ENCODE measurements around the gene KRT77.
"Not testable (repeated sequence)": the region's sequence is repeated elsewhere in the genome, so short reads cannot be mapped to it uniquely, and the experiment has no call there.

KRT77 gene

DNA sequence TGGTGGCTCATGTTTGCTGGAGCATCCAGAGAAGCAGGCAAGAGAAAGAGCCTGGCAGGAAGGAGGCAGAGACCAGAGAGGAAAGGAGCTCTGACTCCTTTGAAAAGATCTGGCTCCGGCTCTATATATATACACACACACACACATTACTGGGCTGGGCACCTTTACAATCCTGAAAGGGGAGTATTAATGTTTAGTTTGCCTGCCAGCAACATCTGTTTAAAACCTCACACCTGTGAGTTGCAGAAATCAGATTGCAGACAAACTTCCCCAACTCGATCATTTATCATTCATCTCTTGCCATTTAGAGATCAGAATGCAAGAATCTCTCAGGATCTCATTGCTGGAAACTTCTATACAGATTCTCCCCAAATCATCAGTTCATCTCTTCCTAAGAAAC lies at the start of gene KRT77:
KRT77 (minus strand) TSS at position 101 of the 400 bp plus-strand sequence; CDS start at position 11, 90 bp downstream.
- DNase-seq (ENCODE audit: low spot score): no peak

DNA sequence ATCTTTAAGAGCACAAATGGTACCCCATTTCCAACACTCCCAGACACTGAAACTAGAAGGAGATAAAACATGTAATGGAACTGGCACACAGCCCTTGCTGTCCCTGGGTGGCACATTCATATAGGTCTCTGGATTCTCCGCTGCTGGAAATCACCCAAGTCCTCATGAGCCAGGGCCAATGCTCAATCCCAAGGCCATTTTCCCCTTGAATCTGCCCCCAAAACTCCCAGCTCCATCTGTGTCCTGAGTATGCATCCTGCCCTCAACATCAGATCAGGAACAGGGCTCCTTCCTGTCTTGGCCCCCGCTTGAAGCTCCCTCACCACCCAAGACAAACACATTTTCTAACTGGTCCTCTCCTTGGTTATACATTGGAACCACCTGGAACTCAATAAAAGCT lies 49.2 kb upstream of the KRT77 start:
- DNase-seq (ENCODE audit: low spot score): no peak

DNA sequence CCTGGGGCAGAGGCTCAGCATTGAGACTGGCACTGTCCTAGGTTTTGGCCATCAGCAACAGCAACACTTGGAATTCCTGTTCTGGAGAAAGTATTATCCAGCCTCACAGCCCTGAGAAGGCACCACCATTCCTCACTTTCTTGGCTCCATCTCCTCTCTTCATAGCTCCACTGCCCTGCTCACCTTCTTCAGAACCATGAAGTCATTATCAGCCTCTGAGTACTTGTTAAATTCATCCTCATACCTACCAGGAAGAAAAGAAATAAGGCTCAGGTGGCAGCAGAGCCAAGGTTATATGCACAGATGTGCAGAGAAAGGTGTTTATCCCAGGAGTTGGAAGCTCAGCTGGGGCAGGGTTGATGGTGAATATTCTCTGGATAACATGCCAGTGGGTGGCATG lies 48.5 kb upstream of the KRT77 start:
- no peak for DNase-seq (ENCODE audit: low spot score)

DNA sequence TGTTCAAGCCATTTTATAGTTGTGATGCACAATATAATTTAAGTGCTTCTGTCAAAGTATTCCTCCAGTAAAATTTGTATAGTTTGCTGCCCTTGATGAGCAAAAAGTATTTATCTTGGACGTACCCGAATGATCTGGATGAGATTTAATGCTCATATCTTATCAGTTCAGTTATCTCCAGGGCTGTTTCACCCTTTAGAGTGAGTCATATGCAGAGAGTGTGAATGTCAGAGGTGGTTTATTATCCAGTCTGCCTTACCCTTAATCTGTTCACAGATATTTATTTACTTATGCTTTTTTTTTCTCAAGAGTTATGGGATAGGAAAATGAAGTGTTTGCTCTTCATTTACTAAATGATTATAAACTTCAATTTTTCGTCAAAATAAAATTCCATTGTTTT lies 47.2 kb upstream of the KRT77 start:
- not testable (repeated sequence) for DNase-seq (ENCODE audit: low spot score)

DNA sequence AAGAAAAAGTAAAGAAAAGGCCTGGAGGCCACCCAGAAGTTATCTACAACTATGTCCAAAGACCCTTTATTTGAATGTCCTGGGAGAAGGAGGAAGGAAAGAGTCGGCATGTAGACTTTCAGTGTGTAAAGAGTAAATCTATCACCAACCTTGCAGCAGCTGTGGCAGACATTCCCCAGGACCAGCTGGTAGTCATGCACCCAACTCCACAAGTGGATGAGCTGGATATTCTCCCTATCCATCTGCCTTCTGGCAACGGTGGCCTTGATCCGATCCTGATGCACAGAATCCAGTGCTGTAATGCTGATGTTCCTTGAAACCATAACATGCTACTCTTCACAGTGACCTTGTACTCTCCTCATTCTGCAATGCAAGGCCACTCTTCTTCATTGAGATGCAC lies 46.5 kb upstream of the KRT77 start:
- DNase-seq (ENCODE audit: low spot score): no peak

DNA sequence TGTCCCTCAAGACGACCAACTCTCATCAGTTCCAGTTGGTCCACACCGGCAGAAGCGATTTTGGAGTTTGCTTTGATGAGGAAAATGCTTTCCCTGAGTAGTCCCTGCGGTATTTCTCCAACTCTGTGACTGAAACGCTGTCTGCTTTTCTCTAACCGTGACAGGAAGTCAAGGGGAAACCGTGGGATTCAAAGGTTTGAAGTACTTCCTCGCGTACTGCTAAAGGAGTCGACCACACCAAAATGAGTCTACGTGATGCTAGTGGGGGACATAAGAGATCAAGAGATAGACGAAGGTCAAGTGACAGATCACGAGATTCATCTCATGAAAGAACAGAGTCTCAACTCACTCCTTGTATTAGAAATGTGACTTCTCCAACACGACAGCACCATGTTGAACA lies 45.3 kb upstream of the KRT77 start:
- no peak for DNase-seq (ENCODE audit: low spot score)

DNA sequence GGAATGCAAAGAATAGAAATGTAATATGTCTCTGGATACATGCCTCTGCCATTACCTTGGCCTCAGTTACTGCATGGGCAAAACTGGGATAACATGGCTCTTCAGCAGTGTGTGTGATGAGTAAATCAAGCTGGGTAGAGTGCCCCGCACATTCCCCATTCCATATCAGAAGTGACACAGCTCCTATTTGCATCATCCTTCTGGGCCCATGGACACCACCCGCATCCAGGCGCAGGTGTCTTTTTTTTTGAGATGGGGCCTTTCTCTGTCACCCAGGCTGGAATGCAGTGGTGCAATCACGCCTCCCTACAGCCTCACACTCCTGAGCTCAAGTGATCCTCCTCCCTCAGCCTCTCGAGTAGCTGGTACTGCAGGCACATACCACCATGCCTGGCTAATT lies 42.2 kb upstream of the KRT77 start:
- DNase-seq (ENCODE audit: low spot score): no peak

DNA sequence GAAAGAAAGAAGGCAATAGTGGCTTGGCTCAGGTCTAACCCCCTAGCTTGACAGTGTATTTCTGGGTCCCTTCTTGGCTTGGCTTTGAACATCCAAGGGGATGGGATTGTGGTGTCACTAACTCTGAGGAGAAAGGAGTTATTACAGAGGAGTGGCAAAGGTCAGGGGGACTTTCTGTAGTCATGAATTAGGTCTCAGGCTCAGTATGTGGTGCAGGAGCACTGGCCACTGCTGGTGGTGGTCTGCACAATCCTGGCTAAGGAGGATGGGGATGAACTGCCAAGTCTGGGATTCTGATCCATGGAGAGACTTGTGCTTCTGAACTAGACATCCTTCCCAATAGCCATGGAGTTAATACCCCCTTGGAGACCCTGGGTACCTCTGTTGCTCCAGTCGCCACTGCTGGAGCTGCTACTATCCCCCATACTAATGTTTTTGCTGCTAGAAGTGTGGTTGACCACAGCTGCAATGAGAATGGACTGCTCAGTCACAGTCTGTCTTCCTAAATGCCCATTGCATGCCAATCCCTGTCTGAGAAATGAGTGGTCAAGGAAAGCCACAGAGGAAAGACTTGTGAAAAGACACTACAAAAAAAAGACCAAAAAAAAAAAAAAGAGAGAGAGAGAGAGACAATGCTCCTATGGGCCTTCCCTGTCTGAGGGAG lies 41.3 kb upstream of the KRT77 start:
- DNase-seq (ENCODE audit: low spot score): no peak

DNA sequence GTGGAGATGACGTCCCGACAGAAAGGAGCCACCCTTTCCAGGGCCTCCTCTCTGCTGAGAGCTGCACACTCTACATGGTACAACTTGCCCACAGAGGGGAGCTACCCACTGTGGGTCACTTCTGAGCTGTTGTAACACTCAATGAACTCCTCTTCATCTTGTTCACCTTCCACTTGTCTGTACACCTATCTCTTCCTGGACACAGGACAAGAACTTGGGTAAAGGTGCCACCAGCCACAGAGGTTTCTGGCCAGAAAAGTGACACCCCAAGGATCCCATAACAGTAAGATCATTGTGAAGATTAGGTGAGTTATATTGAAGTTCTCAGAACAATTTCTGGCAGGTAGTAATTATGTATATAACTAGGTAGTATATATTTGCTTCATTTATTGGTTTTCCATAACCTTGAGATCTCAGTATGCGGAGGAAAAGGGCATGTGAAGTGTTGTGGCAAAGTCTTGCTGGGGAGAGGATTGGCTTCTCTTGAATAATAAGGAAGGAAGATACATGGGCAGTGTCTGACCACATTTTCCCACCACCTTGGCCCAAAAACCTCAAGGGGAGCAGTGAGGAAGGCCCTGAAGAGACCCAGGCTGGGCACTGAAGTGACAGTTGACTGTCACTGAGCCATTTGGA lies 39.6 kb upstream of the KRT77 start:
- DNase-seq (ENCODE audit: low spot score): no peak

DNA sequence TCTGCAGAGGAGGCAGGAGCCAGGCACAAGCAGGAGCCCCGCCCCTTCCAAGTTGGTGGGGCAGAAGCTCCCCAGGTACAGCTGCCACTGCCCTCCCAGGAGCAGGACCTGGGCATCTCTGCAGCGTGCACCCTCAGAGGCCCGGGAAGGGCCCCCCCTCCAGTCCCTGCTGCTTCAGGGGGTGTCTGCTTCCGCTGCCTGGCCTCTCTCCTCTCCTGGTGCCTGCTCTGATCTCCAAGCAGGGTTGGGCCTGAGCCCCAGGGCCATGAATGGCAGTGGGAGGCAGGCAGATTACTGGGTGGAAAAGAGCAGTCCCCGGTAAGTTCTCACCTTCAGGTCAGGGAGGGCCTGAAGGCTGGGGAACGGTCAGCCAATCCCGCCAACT lies 38.9 kb upstream of the KRT77 start:
- DNase-seq (ENCODE audit: low spot score): no peak

DNA sequence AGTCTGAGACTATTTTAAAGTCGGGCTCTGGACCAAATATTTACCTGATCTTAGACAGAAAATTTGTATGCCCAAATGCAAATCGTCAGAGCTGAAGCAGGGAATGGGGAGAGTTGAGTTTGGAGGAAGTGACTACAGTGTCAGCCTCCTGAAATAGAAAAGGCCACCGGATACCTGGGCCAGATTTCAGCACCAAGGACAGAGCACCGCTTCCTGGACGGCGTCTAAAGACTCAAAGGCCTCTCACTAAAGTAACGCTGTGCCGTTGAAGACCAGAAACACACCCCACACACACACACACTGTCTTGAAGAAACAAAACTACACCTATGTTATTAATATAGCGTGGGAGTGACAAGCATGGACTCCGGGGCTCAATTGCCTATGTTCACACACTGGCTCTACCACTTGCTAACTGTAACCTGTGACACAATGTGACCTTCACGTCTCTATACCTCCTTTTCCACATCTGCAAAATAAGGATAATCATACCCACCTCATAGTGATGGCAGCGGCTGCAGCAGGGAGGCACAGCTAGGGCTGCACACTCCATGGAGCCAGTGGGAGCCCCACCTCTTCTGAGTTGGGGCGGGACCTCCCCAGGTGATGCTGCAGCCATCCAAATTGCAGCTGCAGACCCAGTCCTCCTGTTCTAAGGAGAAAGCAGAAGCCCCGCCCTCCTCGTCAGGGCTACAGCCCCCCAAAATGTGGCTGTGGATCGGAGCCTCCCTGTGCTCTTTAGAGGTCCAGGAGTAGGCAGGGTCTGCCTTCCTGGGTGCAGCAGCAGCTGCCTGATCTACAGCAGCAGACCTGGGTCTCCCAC lies 38.3 kb upstream of the KRT77 start:
- peak; percentile 29 for DNase-seq (ENCODE audit: low spot score)

DNA sequence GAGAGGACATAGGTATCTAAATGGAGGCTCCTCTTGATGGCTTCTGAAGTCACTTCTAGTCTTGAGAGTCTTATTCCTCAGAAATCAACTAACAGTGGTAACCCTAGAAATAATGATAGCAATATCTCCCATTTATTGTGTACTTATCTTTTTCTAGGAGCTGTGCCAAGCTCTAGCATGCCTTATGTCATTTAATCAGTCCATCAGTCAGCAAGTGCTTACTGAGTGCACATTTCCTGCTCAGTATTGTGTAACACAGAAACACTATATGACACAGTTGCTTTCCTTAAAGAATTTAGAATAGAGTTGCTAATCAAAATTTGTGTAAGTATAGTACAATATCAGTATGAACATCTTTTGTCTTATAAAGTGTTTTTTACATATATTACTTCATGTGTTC lies 37.3 kb upstream of the KRT77 start:
- DNase-seq (ENCODE audit: low spot score): no peak

DNA sequence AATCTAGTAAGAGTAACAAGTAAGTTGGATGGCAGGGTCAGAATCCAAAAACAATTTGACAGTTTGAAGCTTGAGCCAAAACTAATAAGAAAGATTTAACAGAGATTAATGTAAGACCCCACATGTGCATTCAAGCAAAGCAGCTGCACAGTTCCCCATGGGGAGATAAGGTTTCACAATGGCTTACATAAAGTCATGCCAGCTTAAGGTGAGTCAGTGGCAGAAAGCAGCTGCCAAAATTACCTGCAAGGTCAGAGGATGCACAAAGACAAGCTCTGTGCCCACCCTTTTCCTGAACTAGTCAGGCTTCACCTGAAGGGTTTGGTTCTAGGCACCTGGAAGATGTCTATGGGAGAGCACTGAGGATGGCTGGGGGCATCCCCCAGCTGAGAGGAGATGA lies 36.6 kb upstream of the KRT77 start:
- no peak for DNase-seq (ENCODE audit: low spot score)

DNA sequence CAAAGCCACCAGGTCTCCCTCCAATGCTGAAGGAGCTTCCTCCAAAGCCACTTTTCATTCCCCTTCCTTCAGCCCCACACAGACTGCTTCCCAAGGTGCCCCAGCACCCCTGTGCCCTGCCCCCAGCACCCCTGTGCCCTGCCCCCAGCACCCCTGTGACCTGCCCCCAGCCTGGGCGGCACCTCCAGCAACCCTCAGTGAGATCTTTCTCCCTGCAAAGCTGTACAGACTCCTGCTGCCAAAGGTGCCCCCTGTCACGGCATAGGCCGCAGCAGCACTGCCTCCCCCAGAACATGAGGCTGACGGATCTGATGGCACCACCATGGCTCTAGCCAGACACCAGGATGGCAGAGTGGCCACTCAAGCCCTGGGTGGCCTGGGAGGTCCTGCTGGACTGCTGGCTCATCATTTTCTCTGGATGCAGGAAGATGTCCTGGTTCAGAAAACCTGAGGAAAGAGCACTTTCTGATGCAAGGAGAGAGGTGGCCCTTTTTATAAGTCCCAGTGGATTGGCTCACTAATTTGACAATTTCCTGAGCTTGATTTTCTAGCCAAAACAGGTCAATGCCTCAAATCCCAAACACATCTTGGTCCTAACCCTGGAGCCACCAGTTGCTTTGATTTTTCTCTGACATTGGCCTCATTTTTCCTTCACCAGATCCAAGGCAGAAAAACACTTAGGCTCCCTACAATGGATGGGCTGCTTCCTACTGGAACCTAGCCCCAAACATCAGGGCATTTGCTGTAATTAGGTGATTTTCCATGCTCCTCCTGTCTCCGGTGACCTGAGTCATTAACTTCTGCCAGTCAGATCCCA lies 32.7 kb upstream of the KRT77 start:
- no peak for DNase-seq (ENCODE audit: low spot score)

DNA sequence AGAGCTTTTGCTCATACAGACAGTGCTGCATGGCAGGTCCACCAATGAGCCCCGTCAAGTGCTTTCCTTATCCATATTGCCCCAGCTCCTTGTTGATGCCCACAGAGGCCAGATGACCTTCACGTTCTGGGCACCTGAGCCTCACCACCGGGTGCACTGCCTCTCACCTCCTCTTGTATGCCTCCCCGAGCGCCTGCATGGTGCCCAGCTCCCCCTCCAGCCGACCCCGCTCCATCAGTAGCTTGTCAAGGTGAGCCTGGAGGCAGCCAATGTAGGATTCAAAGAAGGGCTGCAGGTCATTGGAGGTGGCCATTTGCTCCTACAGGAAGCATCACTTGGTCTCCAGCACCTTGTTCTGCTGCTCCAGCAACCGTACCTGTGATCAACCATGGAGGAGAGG lies 31.8 kb upstream of the KRT77 start:
- DNase-seq (ENCODE audit: low spot score): no peak

DNA sequence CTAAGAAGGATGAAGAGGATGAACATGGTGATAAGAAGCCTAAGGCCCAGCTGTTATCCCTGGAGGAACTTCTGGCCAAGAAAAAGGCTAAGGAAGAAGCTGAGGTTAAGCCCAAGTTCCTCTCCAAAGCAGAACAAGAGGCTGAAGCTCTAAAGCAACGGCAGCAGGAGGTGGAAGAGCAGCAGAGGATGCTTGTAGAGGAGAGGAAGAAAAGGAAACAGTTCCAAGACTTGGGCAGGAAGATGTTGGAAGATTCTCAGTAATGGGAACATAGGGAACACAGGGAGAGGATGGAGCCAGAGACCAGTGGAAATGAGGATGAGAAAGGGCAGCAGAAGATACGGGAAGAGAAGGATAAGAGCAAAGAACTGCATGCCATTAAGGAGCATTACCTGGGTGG lies 27.5 kb upstream of the KRT77 start:
- DNase-seq (ENCODE audit: low spot score): no peak

DNA sequence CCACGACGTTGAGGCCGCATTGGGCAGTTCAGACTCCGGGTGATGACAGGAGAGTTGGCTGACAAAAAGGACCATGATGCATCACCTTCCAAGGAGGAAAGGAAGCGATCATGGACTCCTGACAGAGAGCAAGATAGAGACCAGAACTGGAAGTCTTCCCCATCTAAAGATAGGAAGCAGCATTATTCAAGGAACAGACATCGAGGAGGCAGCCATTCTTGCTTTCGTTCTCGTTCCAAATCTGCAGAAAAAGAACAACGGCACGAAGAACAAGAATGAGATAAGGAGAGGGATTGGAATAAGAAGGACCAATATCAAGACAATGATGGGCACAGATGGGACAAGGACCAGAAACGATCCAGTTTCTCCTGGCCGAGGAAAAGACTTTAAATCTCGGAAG lies 27.1 kb upstream of the KRT77 start:
- no peak for DNase-seq (ENCODE audit: low spot score)

DNA sequence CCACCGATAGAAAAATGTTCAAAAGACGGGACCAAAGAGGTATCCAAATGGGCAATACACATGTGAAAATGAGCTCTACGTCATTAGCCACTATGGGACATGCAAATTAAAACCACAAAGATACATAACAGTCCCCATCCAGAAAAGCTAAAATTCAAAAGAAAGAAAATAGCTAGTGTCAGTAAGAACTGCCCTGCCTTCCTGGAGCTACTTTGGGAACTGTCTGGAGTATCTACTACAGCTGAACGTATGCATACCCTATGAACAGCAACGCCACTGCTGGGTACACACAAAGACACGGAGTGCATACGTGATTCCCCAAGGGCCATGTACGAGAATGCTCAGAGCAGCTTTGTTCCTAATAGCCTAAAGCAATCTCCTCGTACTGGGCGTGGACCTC lies 25.8 kb upstream of the KRT77 start:
- no peak for DNase-seq (ENCODE audit: low spot score)

DNA sequence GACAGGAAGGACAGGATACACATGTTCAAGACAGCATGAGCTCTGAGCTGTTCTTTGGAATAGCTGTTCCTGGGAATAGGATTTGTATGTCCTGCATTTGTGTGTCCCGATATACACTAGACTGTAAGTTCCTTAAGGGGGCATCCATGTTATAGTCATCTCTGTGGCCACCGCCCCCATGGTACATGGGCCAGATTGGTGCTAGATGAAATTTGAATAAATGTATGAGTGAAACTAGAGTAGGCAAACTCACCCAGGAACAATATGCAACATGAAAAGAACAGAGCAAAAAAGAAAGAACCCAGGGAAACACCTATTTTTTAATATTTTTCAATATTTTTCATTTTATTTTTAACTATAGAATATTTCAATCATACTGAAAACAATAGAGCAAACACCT lies 25.1 kb upstream of the KRT77 start:
- DNase-seq (ENCODE audit: low spot score): no peak

DNA sequence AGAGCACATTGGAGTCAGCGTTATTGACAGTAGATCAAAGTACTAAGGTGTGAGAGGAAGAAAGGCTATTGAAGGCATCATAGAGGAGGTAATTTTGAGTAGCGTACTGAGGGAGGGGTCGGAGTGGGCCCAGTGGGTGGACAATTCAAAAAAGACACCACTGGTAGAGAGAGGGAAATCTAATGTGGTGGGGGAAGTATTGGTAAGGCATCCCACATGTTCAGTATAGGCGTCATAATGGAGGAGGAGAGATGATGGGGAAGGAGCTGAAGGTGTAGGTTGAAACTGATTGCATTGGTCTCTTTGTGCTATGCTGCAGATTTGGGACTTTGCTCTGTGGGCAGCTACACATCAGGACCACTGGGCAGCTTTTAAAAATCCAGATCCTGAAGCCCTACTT lies 23.7 kb upstream of the KRT77 start:
- DNase-seq (ENCODE audit: low spot score): no peak

DNA sequence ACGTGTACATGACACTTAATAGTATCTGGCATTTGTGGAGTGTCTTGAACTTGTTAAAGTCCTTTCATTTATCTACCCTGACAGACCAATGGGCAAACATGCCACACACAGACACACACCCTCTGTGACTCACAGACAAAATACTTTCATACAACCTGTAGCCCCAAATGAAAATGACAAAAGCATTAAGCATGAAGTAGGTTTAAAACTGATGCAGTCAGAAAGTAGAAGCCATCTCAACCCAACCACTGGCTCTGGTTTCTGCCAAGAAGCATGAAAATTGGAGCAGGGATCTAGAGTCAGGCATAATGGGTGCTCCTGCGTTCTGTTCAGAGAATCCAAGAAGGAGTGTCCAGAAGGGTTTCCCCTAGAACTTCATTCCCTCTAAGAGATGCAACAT lies 23.1 kb upstream of the KRT77 start:
- no peak for DNase-seq (ENCODE audit: low spot score)

DNA sequence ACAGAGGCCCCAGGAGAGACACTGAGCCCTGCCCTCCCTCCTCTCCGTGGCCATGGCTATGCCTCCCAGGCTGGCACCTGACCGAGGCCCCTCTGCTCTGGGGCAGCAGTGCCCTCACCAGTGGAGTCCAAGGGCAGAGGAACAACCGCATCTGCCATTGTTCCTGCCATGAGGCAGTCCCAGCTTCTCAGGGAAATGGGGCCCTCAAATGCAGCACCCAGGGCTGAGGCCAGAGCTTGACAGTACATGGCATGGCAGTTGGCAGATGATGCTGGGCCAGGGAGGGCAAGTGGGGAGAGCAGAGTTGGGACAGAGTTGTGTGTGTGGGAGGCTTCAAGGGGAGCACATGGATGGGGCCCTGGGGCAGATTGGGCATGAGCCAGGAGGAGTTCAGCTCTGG lies 21.1 kb upstream of the KRT77 start:
- no peak for DNase-seq (ENCODE audit: low spot score)

DNA sequence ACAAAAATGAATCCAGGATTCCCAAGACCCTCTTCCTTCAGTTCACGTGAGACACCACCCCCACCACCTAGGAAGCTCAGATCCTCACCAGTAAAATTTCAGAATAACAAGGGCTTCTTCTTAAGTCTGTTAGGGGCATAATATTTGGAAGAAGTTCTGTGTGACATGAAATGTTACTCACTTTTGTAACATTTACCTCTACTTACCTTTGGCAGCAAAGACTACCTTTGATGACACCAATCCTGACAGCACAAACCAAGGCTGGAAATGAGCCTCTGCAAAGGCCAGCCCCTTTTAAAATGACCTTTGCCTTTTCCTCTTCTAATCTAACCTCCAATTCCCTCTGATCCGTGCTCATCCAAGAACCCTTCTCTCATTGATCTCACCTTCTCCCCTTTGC lies 19.4 kb upstream of the KRT77 start:
- no peak for DNase-seq (ENCODE audit: low spot score)
